ENCODE data around the gene KCNJ15.

Gene KCNJ15

GRCh38 chr21:38259665-38260064 lies 2.9 kb downstream of the KCNJ15 start:
- H3K4me3 ChIP-seq (ENCODE audit: low read depth, low read length) = no peak overlapping the region
- TF ChIP-seq, protein P1, sequence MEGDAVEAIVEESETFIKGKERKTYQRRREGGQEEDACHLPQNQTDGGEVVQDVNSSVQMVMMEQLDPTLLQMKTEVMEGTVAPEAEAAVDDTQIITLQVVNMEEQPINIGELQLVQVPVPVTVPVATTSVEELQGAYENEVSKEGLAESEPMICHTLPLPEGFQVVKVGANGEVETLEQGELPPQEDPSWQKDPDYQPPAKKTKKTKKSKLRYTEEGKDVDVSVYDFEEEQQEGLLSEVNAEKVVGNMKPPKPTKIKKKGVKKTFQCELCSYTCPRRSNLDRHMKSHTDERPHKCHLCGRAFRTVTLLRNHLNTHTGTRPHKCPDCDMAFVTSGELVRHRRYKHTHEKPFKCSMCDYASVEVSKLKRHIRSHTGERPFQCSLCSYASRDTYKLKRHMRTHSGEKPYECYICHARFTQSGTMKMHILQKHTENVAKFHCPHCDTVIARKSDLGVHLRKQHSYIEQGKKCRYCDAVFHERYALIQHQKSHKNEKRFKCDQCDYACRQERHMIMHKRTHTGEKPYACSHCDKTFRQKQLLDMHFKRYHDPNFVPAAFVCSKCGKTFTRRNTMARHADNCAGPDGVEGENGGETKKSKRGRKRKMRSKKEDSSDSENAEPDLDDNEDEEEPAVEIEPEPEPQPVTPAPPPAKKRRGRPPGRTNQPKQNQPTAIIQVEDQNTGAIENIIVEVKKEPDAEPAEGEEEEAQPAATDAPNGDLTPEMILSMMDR (IDR thresholded peaks at IDR 0.05; ENCODE audit: control insufficient read depth, extremely low read depth, insufficient read depth) = no peak
- DNase-seq (ENCODE audit: low read depth) = no peak

DNA sequence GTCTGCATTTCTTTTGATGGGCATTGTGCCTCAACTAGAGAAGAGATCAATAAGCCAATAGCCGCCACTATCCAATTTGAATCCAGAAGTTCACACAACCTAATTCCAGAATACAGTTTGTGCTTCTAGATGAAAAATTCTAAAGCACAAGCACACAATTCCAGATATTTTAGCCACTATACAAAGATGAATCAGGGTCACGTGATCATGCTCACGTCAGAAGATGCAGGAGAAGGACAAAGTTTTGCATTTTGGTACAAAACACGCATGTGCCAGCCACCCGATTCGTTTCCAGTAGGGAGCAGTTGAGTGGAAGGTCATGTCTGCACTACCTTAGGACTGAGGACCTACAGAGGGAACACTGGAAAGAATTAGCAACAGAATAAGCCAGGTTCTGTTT lies 3.6 kb downstream of the KCNJ15 start:
- no peak for DNase-seq (ENCODE audit: low read depth)
- TF ChIP-seq, protein P1 (IDR thresholded peaks at IDR 0.05; ENCODE audit: control insufficient read depth, extremely low read depth, insufficient read depth) = no peak
- no peak overlapping the region for H3K4me3 ChIP-seq (ENCODE audit: low read depth, low read length)

DNA sequence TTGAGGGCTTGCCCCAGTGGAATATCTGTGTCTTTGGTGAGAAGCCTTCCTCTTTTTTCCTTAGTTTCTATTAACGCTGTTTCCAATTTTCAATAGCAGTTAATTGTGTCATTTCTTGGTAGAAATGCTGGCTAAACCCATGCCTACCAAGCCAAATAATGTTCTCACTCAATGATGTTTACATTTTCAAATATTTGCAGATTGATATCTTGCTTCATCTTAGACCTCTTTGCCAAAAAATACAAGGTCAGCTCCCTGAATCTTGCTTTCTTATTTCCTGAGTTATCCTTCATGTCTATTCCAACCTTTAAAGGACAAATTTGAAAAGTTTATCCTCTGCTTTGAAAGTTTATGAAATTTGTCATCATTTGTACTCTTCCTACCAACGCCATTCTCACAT lies 5.1 kb downstream of the KCNJ15 start:
- H3K4me3 ChIP-seq (ENCODE audit: low read depth, low read length) = no peak overlapping the region
- DNase-seq (ENCODE audit: low read depth) = peak; percentile 52
- TF ChIP-seq, protein P1 (IDR thresholded peaks at IDR 0.05; ENCODE audit: control insufficient read depth, extremely low read depth, insufficient read depth) = no peak

- DNase-seq (ENCODE audit: low read depth) = no peak
- H3K4me3 ChIP-seq (ENCODE audit: low read depth, low read length) = no peak overlapping the region
- TF ChIP-seq, protein P1 (IDR thresholded peaks at IDR 0.05; ENCODE audit: control insufficient read depth, extremely low read depth, insufficient read depth) = no peak
These were observed 6.7 kb downstream of the KCNJ15 start for GRCh38 chr21:38263493-38263892.

GRCh38 chr21:38264571-38264970 lies 7.8 kb downstream of the KCNJ15 start:
- H3K4me3 ChIP-seq (ENCODE audit: low read depth, low read length) = no peak overlapping the region
- TF ChIP-seq, protein P1 (IDR thresholded peaks at IDR 0.05; ENCODE audit: control insufficient read depth, extremely low read depth, insufficient read depth) = no peak
- DNase-seq (ENCODE audit: low read depth) = no peak

GRCh38 chr21:38265166-38265565 lies 8.4 kb downstream of the KCNJ15 start:
- TF ChIP-seq, protein P1 (IDR thresholded peaks at IDR 0.05; ENCODE audit: control insufficient read depth, extremely low read depth, insufficient read depth) = no peak
- DNase-seq (ENCODE audit: low read depth) = no peak
- no peak overlapping the region for H3K4me3 ChIP-seq (ENCODE audit: low read depth, low read length)

DNA sequence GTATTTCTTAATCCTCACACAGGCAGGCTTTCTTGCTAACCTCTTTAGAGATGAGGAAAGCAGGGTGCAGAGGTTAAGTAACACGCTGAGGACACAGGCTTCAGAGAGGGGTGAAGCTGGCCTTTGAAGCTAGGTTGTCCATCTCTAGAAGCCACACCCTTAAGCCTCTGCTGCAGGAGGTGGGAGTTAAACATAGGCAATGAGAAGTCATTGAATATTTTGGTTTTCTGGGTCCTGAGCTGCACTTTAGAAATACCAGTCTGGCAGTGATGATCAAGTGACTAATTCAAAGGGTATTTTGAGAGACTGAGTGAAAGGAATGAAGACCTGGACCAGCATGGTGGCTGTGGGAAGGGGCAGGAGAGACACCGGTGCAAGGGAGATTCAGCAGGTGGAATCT lies 9.9 kb downstream of the KCNJ15 start:
- no peak overlapping the region for H3K4me3 ChIP-seq (ENCODE audit: low read depth, low read length)
- TF ChIP-seq, protein P1 (IDR thresholded peaks at IDR 0.05; ENCODE audit: control insufficient read depth, extremely low read depth, insufficient read depth) = no peak
- no peak for DNase-seq (ENCODE audit: low read depth)

All from LNCaP clone FGC (cell line).